ENCODE results near the gene SPINK5.

- TF ChIP-seq CTCF (IDR thresholded peaks at IDR 0.05), result no peak
- TF ChIP-seq POLR2A (IDR thresholded peaks at IDR 0.05), result no peak
These were observed 49.5 kb upstream of the SPINK5 start for GRCh38 chr5:148014276-148014675.

All from thyroid gland (tissue), 4 donors.